Cardiac fibroblast (primary cell): ENCODE results near the gene ACY1.

Experiments used
- DNase-seq, 2 donors: peaks; one replicate each; pipeline versions ENCODE4 v3.0.0 to v3.0.0-alpha.2; 2010; ENCODE audit warnings: low read depth in 2 of 2
- H3K4me3 ChIP-seq, 2 donors: replicated peaks in 1 of 2; 1 replicate in 1 of 2; 2 replicates in 1 of 2; pipeline ENCODE4 v1.5.1; 2011; ENCODE audit warnings: low read depth in 2 of 2, low read length in 2 of 2, mild to moderate bottlenecking in 2 of 2, moderate library complexity in 1 of 2
- CTCF ChIP-seq: IDR thresholded peaks from one replicate; pipeline ENCODE4 v1.5.1; 2011; ENCODE audit warnings: low read depth, mild to moderate bottlenecking, low read length, inconsistent platforms

Gene ACY1

DNA sequence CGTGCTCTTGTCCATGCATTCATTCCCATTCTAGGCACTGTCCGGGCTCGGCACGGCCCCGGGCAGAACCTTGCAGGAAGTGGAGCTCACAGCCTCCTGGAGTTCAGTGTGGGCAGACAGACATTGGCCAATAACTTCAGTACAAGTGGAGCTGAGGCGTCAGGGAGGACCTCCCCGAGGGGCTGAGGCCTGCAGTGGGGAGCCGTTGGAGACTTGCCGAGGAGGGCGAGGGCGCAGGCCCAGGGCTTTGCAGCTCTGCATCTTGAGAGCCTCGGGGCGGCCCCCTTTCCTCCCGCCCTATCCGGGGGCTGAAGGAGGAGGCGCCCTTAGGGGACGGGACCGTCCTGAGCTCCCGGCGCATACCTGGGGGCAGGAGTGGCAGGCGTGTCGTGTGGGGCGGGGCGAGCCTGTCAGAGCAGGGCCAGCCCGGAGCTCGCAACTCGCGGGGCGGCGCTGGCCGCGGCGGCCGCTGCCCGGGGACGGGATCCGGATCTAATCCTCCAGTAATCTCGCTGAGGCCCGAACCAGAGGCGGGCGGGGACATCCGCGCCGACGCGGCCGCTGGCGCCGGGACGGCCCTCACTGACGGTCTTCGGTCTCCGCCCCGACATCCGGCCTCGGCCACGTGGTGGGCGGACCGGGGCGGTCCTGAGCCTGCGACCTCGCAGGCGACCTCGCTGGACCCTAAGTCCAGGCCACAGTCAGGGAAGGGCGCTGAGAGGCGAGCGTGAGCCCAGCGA, at the start of gene ACY1:
Gene ACY1, plus strand, starts transcription at position 698 of the 740 bp plus-strand sequence. CDS start 530 bp downstream, outside the sequence.
- TF ChIP-seq CTCF = no peak
- peak; percentile 84 to 96 for DNase-seq
- peak within 1 kb of the TSS; percentile 60 to 72 for H3K4me3 ChIP-seq

GRCh38 chr3:51934139-51934850, 49.0 kb upstream of the ACY1 start:
- DNase-seq = no peak
- no peak for TF ChIP-seq CTCF
- H3K4me3 ChIP-seq = no peak overlapping the region

GRCh38 chr3:51934991-51935885, 48.1 kb upstream of the ACY1 start:
- no peak overlapping the region for H3K4me3 ChIP-seq
- TF ChIP-seq CTCF = no peak
- no peak for DNase-seq

GRCh38 chr3:51935886-51936755, 47.2 kb upstream of the ACY1 start:
- no peak for DNase-seq
- no peak overlapping the region for H3K4me3 ChIP-seq
- TF ChIP-seq CTCF = no peak

- H3K4me3 ChIP-seq = no peak overlapping the region
- no peak for TF ChIP-seq CTCF
- peak in 1 of 2 donors; percentile 11 for DNase-seq
These were observed 46.3 kb upstream of the ACY1 start for GRCh38 chr3:51937014-51937413.
